Measurements from ENCODE around the gene TMEM203.

Gene TMEM203

GRCh38 chr9:137217276-137218211 is 12.1 kb upstream of the TMEM203 start:
- DNase-seq, result no peak

DNA sequence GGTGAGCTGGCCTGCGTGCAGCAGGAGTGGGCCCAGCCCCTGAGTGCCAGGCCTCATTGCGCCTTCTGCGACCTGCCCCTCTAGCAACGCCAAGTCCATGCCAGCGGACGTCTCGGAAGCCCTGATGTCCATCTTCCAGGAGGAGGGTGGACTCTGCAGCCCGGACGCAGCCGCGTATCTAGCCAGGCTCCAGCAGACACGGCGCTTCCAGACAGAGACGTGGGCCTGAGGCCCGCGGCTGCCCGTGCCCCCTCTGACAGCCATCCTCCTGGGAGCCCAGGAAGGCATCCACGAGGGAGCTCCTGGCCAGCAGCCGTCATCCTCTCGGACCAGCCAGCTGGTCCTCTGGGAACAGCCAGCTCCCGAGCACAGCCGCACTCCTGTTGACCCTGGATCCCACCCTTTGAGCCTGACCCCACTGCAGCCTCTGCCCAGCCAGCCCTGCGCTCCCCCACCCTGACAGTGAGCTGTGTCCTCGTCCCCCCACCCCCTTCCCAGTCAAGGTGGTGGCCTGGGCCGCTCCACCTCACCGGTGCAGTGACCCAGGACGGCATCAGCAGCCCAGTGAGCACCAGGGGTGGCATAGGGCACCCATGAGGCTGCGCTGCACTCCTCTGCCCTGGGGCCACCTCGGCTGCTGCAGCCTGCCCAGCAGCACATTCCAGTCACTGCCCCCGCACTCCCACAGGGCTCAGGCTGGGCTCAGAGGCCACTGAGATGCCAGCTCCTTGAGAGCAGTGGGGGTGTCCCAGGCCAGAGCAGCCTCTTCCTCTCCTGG is 10.9 kb upstream of the TMEM203 start:
- no peak for DNase-seq

DNA sequence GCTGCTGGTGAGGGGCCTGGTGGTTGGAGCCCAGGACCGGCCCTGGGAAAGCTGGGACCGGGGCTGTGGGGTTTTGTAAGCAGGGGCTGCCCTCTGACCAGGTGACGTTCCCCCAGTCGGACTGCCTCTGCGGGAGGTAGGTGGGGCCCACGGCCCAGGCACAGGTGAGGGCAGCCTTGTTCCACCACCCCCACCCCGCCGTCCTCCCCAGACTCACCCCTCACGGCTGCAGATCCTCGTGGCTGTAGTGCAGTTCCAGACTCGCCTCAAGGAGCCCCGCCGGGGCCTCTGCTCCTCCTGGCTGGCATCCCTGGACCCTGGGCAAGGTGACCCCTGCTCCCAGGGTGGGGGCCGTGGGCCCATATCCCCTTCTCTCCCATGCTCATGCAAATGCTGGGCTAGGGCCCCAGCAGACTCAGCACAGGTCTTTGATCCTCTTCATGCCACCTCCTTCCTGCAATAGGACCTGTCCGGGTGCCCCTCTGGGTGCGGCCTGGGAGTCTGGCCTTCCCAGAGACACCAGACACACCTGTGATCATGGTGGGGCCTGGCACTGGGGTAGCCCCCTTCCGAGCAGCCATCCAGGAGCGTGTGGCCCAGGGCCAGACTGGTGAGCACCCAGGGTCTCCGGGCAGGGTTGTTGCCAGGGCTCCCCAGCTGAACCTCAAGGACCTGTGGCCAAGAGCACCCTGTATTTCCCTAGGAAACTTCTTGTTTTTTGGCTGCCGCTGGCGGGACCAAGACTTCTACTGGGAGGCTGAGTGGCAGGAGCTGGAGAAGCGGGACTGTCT is 9.9 kb upstream of the TMEM203 start:
- no peak for DNase-seq

DNA sequence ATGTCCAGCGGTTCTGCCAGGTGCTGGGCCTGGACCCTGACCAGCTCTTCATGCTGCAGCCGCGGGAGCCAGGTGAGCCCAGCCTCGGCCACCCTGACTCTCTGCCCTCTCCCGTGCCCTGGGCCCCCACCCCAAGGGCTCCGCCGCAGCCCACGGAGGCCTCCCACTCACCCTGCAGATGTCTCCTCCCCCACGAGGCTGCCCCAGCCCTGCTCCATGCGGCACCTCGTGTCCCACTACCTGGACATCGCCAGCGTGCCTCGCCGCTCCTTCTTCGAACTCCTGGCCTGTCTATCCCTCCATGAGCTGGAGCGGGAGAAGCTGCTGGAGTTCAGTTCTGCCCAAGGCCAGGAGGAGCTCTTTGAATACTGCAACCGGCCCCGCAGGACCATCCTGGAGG is 9.2 kb upstream of the TMEM203 start:
- DNase-seq, result no peak

DNA sequence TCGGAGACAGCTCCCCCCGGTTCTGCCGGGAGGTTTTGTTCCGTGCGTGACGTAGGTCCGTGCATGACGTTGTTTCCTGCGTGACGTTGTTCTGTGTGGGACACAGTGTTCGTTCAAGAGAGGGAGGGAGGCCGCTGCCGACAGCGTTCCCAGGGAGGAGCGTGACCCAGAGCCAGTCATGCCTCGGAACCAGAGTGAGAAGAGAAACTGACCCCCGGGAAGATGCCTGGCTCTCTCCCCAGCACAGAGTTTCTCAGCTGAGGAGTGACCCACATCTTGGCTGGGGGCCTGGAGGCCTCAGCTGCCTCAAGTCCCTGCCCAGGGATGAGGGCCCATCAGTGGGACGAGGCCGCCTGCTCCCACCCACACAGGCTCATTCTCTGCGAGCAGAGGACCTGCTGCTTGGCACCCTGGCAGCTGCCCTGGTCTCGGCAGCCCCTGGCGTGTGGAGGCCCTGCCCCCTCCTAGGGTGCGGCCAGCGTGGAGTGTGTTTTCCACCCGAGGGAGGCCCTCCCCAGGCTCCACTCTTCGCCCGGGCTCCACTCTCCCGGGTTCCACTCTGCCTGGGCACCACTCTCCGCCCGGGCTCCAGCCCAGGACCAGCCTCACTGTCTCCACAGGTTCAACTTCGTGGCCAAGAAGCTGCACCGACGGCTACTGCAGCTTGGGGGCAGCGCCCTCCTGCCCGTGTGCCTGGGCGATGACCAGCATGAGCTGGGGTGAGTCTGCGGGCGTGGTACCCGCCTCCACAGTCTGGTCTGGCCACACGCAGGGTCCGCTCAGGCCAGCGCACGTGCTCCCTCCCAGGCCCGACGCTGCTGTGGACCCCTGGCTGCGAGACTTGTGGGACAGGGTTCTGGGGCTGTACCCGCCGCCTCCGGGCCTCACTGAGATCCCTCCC is 8.0 kb upstream of the TMEM203 start:
- no peak for DNase-seq

- DNase-seq, result no peak
Measured at GRCh38 chr9:137212520-137212919, 7.1 kb upstream of the TMEM203 start.

DNA sequence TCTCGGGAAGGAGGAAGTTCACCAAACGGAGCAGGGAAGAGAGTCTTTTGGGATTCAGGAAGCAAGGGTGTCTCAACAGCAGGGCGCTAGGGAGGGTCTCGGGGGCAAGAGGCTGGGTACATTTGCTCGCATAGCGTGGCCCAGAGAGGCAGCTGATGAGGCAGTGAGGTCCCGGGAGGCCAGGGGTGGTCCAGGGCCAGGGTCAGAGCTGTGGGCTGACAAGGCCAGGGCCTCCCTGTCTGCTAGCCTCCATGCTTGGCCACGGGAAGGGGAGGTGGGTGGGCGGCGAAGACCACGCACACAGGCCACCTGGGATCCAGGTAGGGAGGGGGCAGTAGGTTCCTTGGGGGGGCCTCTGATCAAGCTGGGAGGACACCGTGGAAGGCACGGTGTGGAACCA is 6.1 kb upstream of the TMEM203 start:
- DNase-seq, result no peak

DNA sequence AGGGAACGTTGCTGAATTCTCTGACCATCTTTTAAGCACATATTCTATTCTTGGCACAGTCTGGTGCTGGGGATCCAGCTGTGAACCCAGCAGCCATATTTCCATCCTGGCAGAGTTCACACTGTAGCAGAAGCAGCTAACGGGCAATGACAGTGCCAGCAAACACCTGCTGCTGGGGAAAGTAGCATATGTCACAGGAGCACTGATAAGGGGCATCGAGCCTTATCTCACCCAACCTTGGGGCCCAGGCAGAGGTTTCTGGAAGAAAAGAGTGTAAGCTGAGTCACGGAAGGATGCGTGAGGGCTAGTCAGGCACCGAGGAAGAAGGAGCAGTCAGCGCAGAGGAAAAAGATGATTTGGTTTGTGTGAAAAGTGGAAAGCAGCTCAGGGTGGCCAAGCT is 1.2 kb upstream of the TMEM203 start:
- no peak for DNase-seq

GRCh38 chr9:137204731-137205125 is 720 bp downstream of the TMEM203 start:
- DNase-seq, result no peak

DNA sequence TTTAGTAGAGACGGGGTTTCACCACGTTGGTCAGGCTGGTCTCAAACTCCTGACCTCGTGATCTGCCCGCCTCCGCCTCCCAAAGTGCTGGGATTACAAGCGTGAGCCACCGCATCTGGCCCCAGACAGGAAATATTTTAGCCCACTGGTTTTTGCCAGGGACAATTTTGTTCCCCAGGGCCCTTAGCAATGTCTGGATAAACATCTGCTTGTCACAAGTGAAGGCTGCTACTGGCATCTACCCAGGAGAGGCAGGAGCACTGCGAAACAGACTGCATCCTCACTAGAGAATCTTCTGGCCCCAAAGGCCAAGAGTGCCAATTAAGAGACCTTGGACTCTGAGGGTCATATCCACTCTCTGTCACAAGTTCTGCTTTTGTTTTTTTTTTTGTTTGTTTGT is 2.5 kb downstream of the TMEM203 start:
- no peak for DNase-seq

- DNase-seq, result no peak
Measured at GRCh38 chr9:137201205-137201868, 4.1 kb downstream of the TMEM203 start.

DNA sequence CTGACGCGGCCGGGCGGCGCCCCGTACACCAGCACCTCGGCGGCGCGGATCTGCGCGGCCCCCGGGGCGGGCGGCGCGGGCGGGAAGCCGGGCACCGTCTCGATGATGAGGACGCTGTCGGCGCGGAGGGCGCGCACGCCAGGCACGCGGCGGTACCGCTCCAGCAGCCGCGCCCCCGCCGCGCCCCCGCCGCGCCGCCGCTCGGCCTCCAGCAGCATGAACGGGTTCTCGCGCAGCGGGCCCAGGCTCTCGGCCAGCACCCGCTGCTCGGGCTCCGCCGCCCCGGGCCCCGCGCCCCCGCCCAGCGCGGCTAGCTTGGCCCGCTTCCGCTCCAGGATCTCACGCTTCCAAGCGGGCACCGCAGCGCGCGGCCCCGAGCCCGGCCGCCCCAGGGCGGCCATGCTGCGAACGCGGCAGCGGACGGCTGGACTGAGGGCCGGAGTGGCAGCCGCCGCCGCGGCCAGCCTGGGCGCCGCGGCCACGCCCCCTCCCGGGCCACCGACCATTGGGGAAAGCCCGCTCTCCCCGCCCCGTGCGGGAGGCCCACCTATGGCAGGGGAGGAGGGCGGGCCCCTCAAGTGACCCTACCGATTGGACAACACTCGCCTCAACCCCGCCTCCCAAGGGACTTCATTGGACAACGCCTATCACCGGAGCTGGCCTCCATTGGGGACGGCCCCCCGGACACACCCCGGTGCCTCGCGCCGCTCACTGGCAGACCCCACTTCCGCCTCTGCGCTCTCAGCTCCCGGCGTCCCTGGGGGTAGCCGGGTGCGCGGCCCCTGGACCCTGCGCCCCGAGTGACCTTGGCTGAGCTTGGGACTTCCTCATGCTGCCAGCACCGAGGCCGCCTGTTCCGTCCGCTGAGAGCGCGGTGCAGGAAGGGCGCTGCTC is 4.9 kb downstream of the TMEM203 start, which contains the start of gene TPRN:
Gene TPRN, minus strand, starts transcription at position 431 of the 894 bp plus-strand sequence. Its CDS starts 30 bp downstream, at position 401.
- peak; percentile 100 for DNase-seq

- DNase-seq, result no peak
Measured at GRCh38 chr9:137199411-137200121, 5.9 kb downstream of the TMEM203 start.

DNA sequence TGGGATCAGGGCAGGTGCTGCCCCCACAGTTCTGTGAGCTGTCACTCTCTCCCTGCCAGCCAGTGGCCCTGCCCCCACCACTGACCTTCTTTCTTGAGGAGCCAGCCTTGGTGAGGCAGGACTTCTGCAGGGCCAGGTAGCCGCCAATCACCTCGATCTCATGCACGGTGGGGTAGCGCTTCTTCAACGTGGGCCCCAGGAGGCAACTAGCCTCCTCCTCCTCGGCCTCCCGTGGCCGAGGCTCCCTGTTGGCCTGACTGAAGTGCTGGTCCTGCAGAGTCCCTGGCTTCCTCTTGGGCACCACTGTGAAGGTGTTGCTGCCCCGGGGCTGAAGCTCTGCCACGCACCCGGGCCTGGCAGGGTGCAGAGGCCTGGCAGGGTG is 6.6 kb downstream of the TMEM203 start:
- DNase-seq, result no peak

GRCh38 chr9:137198051-137198901 is 7.2 kb downstream of the TMEM203 start:
- no peak for DNase-seq

GRCh38 chr9:137195525-137196220 is 9.8 kb downstream of the TMEM203 start:
- DNase-seq, result no peak

DNA sequence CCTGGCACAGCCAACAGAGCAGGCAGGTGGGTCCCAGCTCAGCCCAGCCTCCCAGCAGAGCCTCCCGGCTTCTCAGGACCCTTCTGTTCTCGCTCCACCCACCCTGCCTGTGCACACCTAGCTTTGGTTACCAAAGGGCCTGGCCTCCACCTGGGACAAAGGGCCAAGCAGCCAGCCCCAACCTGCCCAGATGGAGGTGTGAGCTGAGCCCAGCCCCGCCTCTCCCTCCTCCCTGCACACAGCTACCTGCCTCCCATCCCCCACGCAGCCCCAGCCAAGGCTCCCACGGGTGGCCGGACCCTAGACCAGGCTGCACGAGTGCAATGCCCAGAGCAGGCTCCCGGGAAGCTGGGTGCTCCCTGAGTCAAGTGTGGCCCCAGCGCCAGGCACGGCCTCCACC is 10.5 kb downstream of the TMEM203 start:
- no peak for DNase-seq

DNA sequence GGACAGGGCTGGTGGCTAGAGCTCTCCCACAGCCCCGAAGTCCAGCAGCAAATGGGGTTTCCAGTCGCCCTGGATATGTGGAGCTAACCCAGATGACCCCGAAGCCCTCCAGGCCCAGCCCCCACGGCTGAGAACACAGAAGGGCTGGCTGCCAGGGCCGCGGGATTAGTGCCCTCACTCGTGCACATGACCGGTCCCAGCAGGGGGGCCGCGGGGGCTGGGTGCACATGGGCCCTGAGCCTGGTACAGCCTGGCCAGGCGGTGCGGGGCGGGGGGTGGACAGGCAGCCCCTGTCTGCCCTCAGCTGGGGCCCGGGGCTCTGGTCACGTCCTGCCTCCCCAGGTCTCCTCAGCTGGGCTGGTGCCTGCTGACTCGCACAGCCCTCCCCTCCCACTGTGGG is 11.1 kb downstream of the TMEM203 start:
- DNase-seq, result no peak
